CD4-positive, alpha-beta T cell treated with Interleukin-6 for 4 hours (primary cell): Measurements from ENCODE around the gene WDCP.

ENCODE experiments used
- DNase-seq: peaks from one replicate; pipeline ENCODE4 v3.0.0-alpha.2; 2020; ENCODE audit warnings: mixed read lengths

The WDCP gene

GRCh38 chr2:23988371-23988770, 58.8 kb downstream of the WDCP start:
- DNase-seq, result no peak
